Posterior vena cava (tissue), 2 donors: ENCODE measurements around the gene UGT1A8. TPM values are rescaled to one million over a fixed set of nuclear protein-coding genes. Genes with fewer than 3 reads are reported as not detected.
"Not testable (repeated sequence)": the region's sequence is repeated elsewhere in the genome, so short reads cannot be mapped to it uniquely, and the experiment has no call there.

ENCODE experiments used
- DNase-seq: peaks from one replicate; pipeline ENCODE4 v3.0.0-alpha.2; 2020; ENCODE audit warnings: low spot score
- intact Hi-C, 2 donors: fragments of 100-400 bp; cut with DNase I; formaldehyde crosslinking; loops; one replicate each; pipeline versions ENCODE4 v1.14.1 to v1.14.2; 2022 to 2023
- total RNA-seq, 2 donors: library from RNA; stranded (reverse); fragmentation: NEBNext Ultra II Directional; extraction: Animal tissue kit (Norgen Biotek cat#: 25700); gene quantifications; one replicate each; pipeline ENCODE4 v1.2.1, GENCODE V29; 2021
- donor health status: DM: yes; HTN: yes; CAD: no.
- donor health status: DM: yes; HTN: yes; CAD: no.

UGT1A8 gene
- total RNA-seq, 2 donors from 2014 or later = not detected

- intact Hi-C loops = no loop called here
- DNase-seq = no peak
These were observed 58.6 kb downstream of the UGT1A8 start for GRCh38 chr2:233676046-233676445.

DNA sequence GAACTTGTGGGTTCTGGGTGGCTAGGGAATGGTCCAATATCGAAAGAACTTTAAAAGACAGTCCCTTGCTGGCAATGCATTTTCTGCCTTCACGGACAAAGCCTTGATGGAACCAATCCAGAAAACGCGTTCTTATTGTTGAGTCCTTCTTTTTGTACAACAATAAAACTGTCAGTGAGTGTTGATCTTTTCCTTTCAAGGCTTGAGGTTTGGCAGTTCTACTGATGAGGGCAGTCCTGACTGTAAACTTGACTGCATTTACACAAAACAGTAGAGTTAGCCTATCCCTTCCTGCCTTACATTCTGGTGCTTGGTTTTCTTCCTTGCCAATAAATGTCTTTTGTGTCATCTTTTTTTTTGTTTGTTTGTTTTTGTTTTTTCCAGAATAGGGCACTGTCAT, 61.8 kb downstream of the UGT1A8 start:
- intact Hi-C loops = no loop called here
- no peak for DNase-seq

- DNase-seq = no peak
- intact Hi-C loops = no loop called here
These were observed 63.1 kb downstream of the UGT1A8 start for GRCh38 chr2:233680361-233681045.

DNA sequence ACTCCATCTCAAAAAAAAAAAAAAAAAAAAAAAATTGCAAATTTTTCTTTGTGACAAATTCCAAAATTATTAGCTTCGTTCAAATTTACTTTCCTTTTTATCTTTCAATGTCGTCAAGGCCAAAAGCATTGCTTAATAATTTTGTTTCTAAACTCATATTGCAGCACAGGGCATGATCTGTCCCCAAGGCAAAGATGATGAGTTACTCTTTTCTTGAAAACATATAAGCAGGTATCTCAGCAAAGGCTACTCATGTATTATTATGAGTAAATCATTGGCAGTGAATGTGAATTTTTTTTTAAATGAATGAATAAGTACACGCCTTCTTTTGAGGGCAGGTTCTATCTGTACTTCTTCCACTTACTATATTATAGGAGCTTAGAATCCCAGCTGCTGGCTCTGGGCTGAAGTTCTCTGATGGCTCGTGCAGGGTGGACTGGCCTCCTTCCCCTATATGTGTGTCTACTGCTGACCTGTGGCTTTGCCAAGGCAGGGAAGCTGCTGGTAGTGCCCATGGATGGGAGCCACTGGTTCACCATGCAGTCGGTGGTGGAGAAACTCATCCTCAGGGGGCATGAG, 64.2 kb downstream of the UGT1A8 start, which contains the start of gene UGT1A7:
Gene UGT1A7 (plus strand): TSS at position 381 of the 579 bp plus-strand sequence. CDS start 37 bp downstream, at position 418.
- intact Hi-C loops = no loop called here
- DNase-seq = no peak

- DNase-seq = no peak
- intact Hi-C loops = no loop called here
These were observed 67.2 kb downstream of the UGT1A8 start for GRCh38 chr2:233684640-233685039.

- DNase-seq = no peak
- intact Hi-C loops = no loop called here
These were observed 69.5 kb downstream of the UGT1A8 start for GRCh38 chr2:233686928-233687327.

GRCh38 chr2:233688341-233688740, 70.9 kb downstream of the UGT1A8 start:
- no peak for DNase-seq
- intact Hi-C loops = no loop called here

GRCh38 chr2:233689031-233689430, 71.6 kb downstream of the UGT1A8 start:
- intact Hi-C loops = no loop called here
- no peak for DNase-seq

GRCh38 chr2:233689501-233689900, 72.1 kb downstream of the UGT1A8 start:
- intact Hi-C loops = no loop called here

GRCh38 chr2:233690444-233690843, 73.0 kb downstream of the UGT1A8 start:
- intact Hi-C loops = no loop called here

More at GRCh38 chr2:233689501-233689900, 72.1 kb downstream of the UGT1A8 start:
- no peak for DNase-seq

DNA sequence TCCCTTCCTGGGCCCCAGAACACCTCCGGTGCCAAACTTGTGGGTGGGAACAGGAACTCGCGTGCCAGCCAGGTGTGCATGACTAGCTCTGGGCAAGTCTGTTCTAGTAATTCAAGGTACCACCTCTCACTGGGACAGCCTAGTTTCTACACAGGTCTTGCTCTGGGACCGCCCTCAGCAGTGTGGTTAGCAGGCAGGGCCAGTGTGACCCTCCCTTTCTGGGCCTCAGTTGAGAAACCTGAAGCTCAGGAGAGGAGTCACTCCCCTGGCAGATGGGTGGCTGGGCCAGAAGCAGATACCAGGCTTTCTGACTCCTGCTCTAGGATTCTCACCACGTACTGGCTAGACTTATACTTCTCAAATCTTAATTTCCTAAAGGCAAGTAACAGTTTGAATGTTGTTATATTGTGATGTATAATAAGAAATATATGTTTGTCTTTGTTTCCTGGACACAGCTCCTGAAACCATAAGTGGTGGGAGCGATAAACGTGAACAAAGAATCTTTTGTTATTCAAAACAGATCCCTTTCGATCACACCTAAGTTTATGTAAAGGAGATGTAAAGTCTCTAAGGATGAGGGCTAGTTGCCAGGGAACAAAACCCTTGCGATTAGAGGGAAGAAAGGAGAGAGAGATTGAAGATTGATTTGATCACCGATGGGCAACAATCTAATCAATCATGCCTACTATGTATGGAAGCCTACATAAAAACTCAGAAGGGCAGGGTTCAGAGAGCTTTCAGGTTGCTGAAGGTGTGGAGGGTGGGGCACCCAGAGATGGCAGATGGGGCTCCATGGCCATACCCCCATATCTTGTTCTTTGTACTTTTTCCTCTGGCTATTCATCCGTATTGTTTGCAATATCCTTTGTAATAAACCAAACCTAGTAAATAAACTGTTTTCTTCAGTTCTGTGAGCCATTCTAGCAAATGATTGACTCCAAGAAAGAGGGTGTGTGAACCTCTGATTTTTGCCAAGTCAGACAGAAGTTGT, 74.3 kb downstream of the UGT1A8 start:
- no peak for DNase-seq
- intact Hi-C loops = no loop called here

More at GRCh38 chr2:233690444-233690843, 73.0 kb downstream of the UGT1A8 start:
- no peak for DNase-seq

DNA sequence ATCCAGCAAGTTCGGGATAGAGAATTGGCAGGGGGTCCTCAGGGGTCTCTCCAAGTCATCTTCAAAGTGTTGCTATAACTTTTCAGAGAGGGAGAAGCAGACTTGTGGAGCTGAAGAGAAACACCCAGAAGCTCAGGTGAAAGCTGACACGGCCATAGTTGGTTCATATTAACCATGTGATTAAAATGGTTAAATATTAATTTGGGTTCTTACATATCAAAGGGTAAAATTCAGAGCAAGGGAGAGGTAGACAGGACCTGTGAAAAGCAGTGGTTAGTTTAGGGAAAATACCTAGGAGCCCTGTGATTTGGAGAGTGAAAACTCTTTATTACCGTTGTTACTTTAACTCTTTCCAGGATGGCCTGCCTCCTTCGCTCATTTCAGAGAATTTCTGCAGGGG, 75.2 kb downstream of the UGT1A8 start, which contains the start of gene UGT1A6:
Gene UGT1A6 (plus strand): TSS at position 243 of the 400 bp plus-strand sequence. CDS start 115 bp downstream, at position 358.
- intact Hi-C loops = no loop called here
- DNase-seq = no peak

- intact Hi-C loops = no loop called here
- DNase-seq = no peak
These were observed 76.5 kb downstream of the UGT1A8 start for GRCh38 chr2:233693963-233694362.

- intact Hi-C loops = no loop called here
These were observed 81.3 kb downstream of the UGT1A8 start for GRCh38 chr2:233698740-233699139.

GRCh38 chr2:233699424-233700027, 82.1 kb downstream of the UGT1A8 start:
- no peak for DNase-seq
- intact Hi-C loops = no loop called here

More at GRCh38 chr2:233698740-233699139, 81.3 kb downstream of the UGT1A8 start:
- no peak for DNase-seq

- no peak for DNase-seq
- intact Hi-C loops = no loop called here
These were observed 82.7 kb downstream of the UGT1A8 start for GRCh38 chr2:233700028-233700635.

DNA sequence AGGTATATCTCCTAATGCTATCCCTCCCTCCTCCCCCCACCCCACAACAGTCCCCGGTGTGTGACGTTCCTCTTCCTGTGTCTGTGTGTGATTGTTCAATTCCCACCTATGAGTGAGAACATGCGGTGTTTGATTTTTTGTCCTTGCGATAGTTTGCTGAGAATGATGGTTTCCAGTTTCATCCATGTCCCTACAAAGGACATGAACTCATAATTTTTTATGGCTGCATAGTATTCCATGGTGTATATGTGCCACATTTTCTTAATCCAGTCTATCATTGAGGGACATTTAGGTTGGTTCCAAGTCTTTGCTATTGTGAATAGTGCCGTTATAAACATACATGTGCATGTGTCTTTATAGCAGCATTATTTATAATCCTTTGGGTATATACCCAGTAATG, 83.4 kb downstream of the UGT1A8 start:
- DNase-seq, intact Hi-C loops: not testable (repeated sequence)

GRCh38 chr2:233702238-233702637, 84.8 kb downstream of the UGT1A8 start:
- no peak for DNase-seq
- intact Hi-C loops = no loop called here
